Hematopoietic multipotent progenitor cell treated with erythropoietin and hydrocortisone succinate and interleukin-3 and kit ligand, for 15 days (in vitro differentiated cells): ENCODE data around the gene SNRPD1.
"Not testable (repeated sequence)": the region's sequence is repeated elsewhere in the genome, so short reads cannot be mapped to it uniquely, and the experiment has no call there.

Experiments
- DNase-seq: peaks from one replicate; pipeline ENCODE4 v3.0.0-alpha.2; 2015; ENCODE audit warnings: low spot score

SNRPD1 gene

DNA sequence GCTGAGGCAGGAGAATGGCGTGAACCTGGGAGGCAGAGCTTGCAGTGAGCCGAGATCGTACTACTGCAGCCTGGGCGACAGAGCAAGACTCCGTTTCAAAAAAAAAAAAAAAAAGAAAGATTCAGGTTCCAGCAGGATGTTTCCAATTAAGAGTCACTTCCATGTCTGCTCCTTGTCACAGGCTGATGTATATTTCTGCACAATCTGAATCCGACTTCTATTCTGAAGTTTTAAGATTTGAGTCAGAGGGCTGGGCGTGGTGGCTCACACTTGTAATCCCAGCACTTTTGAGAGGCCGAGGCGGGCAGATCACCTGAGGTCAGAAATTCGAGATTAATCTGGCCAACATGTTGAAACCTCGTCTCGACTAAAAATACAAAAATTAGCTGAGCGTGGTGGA lies 24.7 kb downstream of the SNRPD1 start:
- DNase-seq = no peak

DNA sequence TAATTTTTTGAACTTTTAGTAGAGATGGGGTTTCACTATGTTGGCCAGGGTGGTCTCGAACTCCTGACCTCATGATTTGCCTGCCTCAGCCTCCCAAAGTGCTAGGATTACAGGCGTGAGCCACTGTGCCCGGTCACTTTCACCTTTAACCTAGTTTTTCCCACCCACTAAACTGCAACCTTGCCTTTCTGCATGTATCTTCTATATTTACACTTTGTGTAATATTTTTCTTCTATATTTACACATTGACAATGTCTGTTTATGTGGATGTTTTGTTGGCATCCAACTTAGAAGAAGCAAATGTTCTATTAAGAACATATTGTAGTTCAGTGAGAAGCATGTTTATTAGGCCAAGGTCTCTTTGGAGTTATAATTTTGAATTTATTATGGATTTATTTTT lies 26.7 kb downstream of the SNRPD1 start:
- no peak for DNase-seq

DNA sequence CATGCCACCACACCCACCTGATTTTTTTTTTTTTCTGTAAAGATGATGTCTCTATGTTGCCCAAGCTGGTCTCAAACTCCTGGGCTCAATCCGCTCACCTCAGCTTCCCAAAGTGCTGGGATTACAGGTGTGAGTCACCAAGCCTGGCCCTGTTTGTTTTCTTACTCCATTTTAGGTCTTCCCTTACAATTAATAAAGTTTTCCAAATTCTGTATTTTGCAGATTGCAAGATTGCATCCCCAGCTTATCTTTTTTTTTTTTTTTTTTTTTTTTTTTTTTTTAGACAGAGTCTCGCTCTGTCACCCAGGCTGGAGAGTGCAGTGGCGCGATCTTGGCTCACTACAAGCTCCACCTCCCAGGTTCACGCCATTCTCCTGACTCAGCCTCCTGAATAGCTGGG lies 28.3 kb downstream of the SNRPD1 start:
- not testable (repeated sequence) for DNase-seq

DNA sequence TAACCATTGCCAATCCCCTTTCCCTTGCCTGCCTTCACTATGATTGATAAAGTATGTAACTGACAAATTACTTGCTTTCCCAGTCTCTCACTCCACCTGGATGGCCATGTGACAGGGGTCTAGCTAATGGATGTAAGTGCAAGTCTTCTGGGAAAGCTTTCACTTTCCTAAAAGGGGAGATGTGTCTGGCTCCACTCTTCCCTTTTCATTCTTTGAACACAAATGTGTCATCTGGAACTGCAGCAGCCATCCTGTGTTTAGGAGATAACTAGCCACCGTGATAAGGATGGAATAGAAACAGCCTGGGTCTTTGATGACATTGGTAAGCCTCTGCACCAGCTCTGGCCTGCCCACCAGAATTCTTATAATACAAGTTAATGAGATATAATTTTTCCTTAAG lies 38.2 kb downstream of the SNRPD1 start:
- peak; percentile 57 for DNase-seq

DNA sequence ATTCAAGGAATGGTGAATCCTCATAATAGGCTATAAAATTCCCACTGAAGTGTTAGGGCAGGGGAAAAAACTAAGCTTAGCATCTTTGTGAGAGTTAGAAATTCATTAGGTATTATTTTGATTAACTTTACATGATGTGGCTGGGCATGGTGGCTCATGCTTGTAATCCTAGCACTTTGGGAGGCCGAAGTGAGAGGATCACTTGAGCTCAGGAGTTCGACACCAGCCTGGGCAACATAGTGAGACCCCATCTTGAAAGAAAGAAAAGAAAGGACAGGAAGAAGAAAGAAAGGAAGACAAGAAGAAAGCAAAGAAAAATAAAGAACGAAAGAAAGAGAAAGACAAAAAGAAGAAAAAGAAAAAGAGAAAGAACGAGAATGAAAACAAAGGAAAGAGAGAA lies 40.0 kb downstream of the SNRPD1 start:
- DNase-seq = no peak

DNA sequence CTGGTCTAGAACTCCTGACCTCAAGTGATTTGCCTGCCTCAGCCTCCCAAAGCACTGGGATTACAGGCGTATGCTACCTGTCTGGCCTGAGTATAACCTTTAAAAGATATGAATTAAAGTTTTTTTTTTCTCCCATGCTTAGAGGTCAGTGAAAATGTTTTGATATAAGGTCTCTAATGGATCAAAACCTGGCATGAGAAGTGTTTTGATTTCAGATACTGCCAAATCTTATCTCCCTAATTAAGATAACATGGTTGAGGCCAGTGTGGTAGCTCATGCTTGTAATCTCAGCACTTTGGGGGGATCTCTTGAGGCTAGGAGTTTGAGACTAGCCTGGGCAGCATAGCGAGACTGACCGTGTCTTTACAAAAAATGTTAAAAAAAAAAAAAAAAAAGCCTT lies 41.2 kb downstream of the SNRPD1 start:
- no peak for DNase-seq

DNA sequence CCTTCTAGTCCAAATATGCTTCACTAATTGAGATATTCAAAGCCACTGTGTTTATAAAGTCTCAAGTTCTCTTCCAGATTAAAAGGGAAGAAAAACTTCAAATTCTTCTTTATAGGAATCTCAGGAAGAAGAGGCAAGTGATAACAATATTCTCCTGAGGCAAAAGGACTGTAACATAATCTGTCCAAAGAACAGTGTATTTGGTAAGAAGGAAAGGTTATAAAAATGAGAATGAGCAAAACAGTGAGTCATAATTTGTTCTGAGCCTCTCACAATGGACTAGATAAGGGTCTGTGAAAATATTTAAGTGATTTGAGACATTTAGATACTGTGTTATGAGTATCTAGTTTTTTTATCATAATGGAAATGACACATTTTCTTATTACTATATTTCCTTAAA lies 44.3 kb downstream of the SNRPD1 start:
- no peak for DNase-seq

DNA sequence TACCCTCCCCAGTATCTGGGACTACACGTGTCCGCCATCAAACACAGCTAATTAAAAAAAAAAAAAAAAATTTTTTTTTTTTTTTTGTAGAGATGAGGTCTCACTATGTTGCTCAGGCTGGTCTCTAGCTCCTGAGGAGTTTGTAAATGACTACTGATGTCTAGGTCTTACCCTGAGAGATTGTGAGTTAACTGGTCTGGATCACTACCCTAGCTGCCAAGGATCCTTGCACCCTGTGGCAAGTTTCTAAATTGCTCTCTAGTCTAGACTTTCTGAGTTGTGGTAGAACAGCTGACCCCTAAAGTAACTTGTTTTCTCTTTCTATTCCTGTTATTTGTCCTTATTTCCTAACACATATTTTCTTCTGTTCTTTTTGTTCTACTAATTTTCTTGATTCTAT lies 48.0 kb downstream of the SNRPD1 start:
- DNase-seq = no peak

DNA sequence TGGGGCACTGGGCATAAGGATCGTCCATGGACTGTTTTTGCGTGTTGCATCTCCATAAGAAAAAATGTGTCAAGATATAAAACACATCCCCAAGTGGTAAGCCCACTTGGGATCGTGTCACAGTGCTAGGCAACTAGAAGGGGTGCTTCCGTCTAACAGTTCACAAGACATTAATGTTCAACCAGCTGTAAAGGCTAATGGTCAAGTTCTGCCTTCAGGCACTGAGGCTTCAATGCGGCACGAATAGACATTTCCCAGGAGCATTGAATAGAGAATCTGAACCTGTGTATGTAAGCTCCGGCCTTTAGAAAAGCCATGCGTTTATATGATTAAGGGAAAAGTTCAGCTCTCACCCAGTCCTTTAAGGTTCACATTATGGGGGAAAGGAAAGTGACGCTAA lies 50.5 kb downstream of the SNRPD1 start:
- DNase-seq = no peak

DNA sequence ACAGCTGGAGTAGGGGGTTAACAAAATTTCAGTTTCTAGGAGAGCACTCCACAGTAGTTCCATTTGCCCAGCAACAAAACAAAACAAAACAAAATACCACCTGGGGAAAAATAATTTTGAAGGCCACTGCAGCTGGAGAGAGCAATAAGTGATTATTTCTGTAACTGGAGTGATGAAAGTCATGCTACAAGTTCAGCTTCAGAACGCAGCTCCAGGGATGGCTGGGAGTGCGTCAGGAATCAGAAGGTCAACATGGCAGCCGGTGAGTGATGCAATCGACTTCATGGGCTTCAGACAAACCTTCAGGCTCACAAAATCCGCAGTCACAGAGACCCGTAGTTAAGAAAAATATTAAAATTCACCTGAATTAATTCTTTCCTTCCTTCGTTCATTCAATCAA lies 51.5 kb downstream of the SNRPD1 start:
- no peak for DNase-seq

DNA sequence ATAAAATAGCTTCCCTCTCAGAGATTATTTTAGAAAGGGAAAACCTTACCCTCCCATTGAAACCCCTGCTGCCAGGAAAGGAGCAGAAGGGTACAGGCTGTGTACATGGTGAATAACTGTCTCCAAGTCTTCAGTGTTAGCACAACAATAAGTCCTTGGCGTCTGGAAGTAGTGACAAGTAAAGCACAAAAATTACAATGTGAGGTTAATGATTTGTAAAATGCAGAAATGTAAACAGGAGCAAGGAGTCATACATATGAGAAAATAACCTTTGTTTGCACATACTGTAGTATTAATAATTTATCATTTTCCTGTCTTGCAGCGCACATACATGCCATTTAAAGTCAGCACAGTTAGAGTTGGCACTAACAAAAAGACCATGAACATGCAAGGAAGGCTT lies 52.0 kb downstream of the SNRPD1 start:
- DNase-seq = no peak

DNA sequence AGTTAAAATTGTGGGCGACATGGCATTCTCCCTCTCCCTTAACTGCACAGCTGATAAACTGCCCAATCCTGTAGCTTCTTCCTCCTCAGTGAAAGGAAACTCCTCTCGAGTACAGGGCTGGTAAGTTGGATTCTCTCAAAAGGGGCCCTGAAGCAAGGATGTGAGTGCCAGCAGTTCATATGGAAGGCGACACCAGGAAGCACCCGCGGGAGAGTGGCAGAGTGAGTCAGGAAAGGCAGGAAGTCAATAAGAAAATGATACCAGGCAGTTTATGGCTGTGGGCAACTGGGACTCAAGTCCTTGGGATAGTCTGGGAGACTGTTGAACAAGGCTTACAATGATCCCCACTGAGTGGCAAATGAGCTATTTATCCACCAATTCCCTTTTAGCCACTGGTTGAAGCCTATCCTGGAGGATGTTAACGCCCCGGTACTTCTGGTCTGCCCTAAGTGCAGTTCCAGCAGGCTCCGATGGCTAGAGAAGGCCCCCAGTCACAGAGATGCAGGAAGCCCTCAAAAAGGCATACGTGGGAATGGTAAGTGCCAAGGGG lies 57.7 kb downstream of the SNRPD1 start:
- DNase-seq = no peak

DNA sequence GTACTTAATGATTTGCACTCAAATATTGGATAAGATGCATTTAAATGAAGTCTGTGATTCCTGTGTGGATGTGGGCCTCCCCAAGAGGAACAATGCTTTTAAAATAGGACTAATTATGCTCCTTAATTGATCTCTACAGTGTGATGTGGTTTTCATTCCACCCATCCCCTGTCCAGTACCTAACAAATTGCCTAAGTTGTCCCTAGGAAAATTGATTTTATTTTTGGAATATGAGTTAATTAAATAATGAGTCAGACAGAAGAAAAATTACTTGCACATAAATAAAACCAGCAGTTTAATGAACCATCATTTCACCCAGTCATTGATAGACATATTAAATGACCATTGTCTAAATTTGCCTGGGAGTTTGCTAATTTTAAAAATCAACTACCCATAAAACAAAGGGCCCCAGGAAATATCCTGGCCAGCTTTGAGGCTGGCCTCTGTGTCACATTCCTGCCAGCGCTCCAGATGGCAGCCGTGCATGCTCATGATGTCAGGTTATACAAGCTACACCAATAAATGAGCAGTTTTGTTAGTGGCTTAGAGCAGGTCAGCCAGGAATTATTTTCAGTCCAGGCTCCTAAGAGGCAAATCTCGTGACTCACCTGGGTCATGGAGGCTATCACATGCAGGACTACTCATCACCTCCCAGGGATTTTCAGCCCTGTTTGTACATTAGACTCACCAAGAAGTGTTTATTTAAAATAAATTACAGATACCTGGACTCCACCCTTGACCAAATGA lies 60.6 kb downstream of the SNRPD1 start:
- DNase-seq = no peak

DNA sequence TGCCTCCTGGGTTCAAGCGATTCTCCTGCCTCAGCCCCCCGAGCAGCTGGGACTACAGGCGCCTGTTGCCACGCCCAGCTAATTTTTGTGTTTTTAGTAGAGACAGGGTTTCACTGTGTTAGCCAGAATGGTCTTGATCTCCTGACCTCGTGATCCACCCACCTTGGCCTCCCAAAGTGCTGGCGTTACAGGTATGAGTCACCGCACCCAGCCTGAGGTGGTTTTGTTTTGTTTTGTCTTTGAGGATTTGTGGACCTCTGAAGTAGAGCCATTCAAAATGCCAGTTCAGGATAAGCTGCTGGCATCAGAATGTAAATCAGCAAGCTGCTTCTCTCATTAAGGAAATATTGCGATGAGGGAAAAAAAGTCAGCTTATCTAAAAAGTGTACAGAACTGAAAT lies 63.2 kb downstream of the SNRPD1 start:
- not testable (repeated sequence) for DNase-seq

DNA sequence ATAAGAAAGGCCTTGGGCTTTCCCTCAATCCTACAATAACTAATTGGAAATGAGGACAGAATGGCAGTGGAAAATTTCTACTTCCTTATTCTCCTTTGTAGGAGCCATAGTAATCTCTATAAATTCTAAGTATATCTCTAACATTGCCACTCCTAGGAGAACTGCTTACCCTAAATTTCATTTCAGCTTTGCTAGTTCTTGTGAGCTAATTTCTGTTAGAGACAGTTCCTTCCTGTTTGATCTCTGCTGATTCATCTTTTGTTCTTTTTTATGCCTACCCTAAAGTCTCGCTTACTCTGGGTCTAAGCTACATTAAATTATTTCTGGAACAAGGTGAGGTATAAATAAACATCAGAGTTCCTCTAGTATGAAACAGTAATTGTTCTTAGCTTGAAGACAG lies 66.7 kb downstream of the SNRPD1 start:
- DNase-seq = no peak

DNA sequence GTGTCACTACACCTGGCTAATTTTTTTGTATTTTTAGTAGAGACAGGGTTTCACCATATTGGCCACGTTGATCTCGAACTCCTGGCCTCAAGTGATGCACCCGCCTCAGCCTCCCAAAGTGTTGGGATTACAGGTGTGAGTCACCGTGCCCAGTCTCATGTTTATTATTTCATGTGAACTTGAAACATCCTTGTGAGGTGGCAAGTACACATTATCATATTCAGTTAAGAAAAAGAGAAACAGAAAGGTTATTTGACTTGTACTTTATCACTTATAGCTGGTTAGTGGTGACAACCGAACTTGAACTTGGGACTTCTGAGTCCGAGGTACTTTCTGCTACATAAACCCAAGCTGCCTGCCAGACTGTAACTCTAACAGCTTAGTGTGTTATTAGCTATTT lies 68.0 kb downstream of the SNRPD1 start:
- no peak for DNase-seq

DNA sequence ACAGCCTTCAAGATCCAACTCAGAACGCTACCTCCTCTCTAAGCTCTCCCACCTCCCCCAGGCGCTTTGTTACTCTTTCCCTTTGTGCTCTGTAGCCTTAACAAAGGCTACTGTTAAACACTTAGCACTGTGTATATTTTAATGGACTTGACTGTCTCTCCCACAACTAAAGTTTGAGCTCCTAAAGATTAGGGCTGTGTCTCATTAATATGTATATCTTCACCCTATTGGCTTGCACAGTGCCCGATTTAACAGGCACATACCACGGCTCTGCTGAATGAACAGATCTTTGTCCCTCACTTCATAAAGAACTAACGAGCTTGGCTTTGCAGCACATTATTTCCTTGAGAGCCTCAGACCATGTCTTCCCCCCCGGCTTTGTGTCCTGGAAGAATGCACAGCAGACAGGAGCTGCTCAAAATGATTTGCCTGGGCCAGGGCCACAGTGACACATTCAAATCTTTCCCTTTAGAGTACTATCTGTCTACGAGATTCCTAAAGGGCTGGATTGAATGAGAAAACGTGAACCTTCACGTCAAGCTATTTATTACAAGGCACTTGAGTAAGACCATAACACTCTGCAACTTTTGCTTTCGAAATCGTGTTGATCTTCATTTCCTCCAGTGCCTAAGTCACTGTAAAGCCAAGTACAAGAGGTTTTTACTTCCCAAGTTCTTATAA lies 70.4 kb downstream of the SNRPD1 start:
- DNase-seq = peak; percentile 48
